KMS-11 (cell line): ENCODE data around the gene CHKB.

Experiments used
- H2AFZ ChIP-seq: fragments of 200-600 bp; sonication (generic); 2 replicates; pipeline ENCODE4 v1.6.1; 2016; ENCODE audit warnings: antibody characterized with exemption, mixed run types, low read depth
- H3K27ac ChIP-seq: fragments of 200-600 bp; sonication (generic); 2 replicates; pipeline ENCODE4 v1.6.1; 2016; ENCODE audit warnings: mild to moderate bottlenecking, mixed run types
- H3K27me3 ChIP-seq: fragments of 200-600 bp; sonication (generic); 2 replicates; pipeline ENCODE4 v1.6.1; 2017; ENCODE audit warnings: mild to moderate bottlenecking, low read depth, mixed run types, moderate library complexity; ENCODE audit not compliant: insufficient read depth
- H3K36me3 ChIP-seq: fragments of 200-600 bp; sonication (generic); 2 replicates; pipeline ENCODE4 v1.6.1; 2017; ENCODE audit warnings: mild to moderate bottlenecking, mixed run types; ENCODE audit not compliant: insufficient read depth
- H3K4me1 ChIP-seq: fragments of 200-600 bp; sonication (generic); 2 replicates; pipeline ENCODE4 v1.6.1; 2016; ENCODE audit warnings: mild to moderate bottlenecking, low read depth, mixed run types; ENCODE audit not compliant: poor library complexity, severe bottlenecking
- H3K4me2 ChIP-seq: fragments of 200-600 bp; sonication (generic); 2 replicates; pipeline ENCODE4 v1.7.0; 2016; ENCODE audit warnings: mild to moderate bottlenecking, mixed run types
- H3K4me3 ChIP-seq: fragments of 200-600 bp; sonication (generic); IDR thresholded peaks from 2 replicates; pipeline ENCODE4 v1.6.1; 2017; ENCODE audit warnings: low read depth, low read length, mixed read lengths; ENCODE audit not compliant: insufficient read depth
- H3K79me2 ChIP-seq: fragments of 200-600 bp; sonication (generic); 2 replicates; pipeline ENCODE4 v1.6.1; 2016; ENCODE audit warnings: low read depth, mixed run types; ENCODE audit not compliant: insufficient read depth
- H3K9ac ChIP-seq: fragments of 200-600 bp; sonication (generic); 2 replicates; pipeline ENCODE4 v1.6.1; 2016; ENCODE audit warnings: mild to moderate bottlenecking, mixed run types
- H4K20me1 ChIP-seq: fragments of 200-600 bp; sonication (generic); 2 replicates; pipeline ENCODE4 v1.6.1; 2016; ENCODE audit warnings: mild to moderate bottlenecking, mixed run types; ENCODE audit not compliant: insufficient read depth
- TF ChIP-seq, protein P1 (sequence below): fragments of 200-600 bp; sonication (generic); conservative IDR thresholded peaks from 2 replicates; pipeline ENCODE4 v1.6.1; 2017; ENCODE audit warnings: low read depth, mild to moderate bottlenecking, antibody characterized with exemption, low read length, moderate library complexity, mixed read lengths

CHKB gene

DNA sequence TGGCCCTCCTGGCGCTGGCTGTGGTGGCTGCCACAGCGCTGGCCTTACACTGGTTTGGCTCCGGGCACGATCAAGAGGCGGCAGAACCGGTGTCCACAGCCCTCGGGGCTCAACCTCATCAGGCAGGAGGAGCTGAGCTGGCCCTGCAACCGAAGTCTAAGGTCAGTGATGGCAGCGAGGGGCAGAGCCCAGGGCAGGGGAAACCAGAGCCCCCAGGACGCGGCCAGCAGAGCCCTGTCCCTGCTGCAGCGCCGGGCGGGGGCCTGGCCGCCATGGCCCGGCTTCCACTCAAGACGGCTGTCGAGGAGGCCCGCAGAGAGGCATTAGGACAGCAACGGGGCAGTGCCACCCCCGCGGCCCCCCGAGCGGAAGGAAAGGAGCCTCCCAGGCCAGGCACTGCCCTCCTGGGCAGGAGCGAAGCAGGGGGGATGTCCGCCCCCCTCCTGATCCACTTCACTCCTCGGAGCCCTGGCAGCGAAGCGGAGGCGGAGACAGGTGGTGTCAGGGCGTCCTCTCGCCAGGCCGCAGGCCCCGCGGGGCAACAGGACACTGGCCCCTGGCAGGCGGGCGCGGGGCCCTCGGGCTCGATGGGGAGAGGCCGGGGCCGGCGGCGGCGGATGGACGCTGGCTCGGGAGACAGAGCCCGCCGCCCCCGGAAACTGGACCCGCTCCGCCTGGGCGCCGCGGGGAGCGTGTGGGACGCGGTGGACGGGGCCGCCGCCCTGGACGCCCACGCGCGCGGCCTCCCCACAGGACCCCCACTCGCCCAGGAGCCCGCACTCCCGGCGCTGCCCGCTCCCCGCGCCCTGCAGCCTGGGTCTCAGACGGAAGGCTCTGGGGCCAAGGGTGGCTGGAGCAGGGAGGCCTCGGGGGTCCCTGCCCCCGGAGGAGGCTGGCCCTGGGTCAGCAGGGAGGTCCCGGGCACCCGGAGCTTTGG lies 36.1 kb downstream of the CHKB start:
- Histone ChIP-seq H3K79me2 (no peaks in the 10 kb centered on the region), H3K36me3 (no peaks in the 10 kb centered on the region), H3K27ac (no peak overlapping the region), H4K20me1 (no peaks in the 10 kb centered on the region), H3K9ac (no peak overlapping the region), H3K4me3 (no peak overlapping the region), H3K4me1 (peaks cover 22% of the 10 kb centered on the region), H3K27me3 (no peaks in the 10 kb centered on the region), H2AFZ (no peak overlapping the region), H3K4me2 (no peak overlapping the region)
- TF ChIP-seq, protein P1, sequence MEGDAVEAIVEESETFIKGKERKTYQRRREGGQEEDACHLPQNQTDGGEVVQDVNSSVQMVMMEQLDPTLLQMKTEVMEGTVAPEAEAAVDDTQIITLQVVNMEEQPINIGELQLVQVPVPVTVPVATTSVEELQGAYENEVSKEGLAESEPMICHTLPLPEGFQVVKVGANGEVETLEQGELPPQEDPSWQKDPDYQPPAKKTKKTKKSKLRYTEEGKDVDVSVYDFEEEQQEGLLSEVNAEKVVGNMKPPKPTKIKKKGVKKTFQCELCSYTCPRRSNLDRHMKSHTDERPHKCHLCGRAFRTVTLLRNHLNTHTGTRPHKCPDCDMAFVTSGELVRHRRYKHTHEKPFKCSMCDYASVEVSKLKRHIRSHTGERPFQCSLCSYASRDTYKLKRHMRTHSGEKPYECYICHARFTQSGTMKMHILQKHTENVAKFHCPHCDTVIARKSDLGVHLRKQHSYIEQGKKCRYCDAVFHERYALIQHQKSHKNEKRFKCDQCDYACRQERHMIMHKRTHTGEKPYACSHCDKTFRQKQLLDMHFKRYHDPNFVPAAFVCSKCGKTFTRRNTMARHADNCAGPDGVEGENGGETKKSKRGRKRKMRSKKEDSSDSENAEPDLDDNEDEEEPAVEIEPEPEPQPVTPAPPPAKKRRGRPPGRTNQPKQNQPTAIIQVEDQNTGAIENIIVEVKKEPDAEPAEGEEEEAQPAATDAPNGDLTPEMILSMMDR: no peak

DNA sequence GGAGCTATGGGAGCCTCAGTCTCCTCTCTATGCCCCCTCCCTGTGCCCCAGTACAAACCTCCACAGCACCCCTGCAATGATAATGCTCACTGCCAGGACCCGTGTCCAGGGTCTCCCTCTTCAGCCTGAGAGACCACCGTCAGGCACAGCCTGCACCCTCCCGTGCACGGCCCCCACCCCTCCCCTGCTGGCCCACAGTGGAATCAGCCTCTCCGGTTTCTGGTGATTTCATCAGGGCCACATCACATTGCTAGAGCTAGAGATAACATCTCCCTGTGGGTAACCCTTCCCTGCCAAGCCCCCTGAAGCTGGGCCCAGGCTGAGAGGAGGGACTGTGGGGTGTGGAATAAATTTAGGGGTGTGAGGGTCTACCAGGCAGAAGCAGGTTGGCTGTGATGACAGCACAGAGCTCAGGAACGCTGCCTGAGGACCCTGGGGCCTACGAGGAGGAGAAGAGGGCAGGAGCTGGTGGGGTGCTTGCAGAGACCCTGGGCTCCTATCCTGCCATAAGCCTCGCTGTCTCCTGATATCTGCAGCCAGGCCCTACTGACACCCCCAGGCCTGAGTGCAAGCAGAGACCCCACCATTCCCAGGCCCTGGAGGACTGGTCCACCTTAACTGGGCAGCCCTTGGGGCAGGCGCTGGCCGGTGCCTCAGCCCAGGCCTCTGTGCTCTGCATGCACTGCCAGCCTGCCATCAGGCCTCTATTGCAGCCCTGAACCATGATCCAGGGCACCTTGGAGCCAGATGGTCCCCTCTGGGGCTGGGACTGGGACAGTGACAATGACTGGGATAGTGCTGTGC lies 36.9 kb downstream of the CHKB start, which contains the start of gene KLHDC7B:
Gene KLHDC7B (plus strand): TSS at position 378 of the 804 bp plus-strand sequence. CDS start 345 bp downstream, at position 723.
- H3K9ac ChIP-seq: no peak within 1 kb of the TSS
- H3K27ac ChIP-seq: peak within 1 kb of the TSS; percentile 24; the same call in 1 of the 2 replicates
- TF ChIP-seq, protein P1: no peak
- H3K4me1 ChIP-seq: peaks cover 30% of the 10 kb centered on the region
- no peaks in the 10 kb centered on the region for H3K36me3 ChIP-seq
- H3K27me3 ChIP-seq: no peaks in the 10 kb centered on the region
- no peaks in the 10 kb centered on the region for H4K20me1 ChIP-seq
- no peak within 1 kb of the TSS for H3K4me2 ChIP-seq
- H3K79me2 ChIP-seq: no peaks in the 10 kb centered on the region
- H3K4me3 ChIP-seq: no peak within 1 kb of the TSS
- no peak within 1 kb of the TSS; the same call in 1 of the 2 replicates for H2AFZ ChIP-seq

DNA sequence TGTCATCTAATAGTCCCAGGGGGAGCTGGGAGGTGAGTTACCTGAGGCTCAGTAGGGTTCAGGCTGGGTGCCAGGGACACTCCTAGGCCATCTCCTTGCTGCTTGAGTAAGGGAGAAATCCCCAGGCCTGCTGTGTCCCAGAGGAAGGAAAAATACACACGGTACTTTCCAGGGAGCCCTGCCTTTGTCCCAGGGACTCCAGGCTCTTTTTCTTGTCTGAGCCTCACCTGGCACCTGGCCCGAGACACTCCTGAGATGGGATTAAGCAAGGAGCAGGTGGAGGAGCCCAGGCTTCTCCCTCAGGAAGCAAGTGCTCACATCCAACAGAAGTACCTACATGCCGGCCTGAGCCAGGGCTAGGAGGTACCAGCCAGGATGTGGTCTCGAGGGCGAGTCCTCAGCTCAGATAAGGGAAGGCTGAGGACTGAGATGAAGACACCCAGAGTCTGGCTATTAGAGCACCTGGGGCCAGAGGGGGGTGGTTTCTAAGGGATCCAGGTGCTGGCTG lies 37.8 kb downstream of the CHKB start:
- H3K4me3 ChIP-seq: no peak overlapping the region
- H3K4me1 ChIP-seq: peaks cover 39% of the 10 kb centered on the region
- H3K4me2 ChIP-seq: no peak overlapping the region
- no peaks in the 10 kb centered on the region for H3K27me3 ChIP-seq
- H3K36me3 ChIP-seq: no peaks in the 10 kb centered on the region
- no peak overlapping the region for H3K9ac ChIP-seq
- no peaks in the 10 kb centered on the region for H3K79me2 ChIP-seq
- peak overlapping the region; percentile 24; the same call in 1 of the 2 replicates for H3K27ac ChIP-seq
- H2AFZ ChIP-seq: no peak overlapping the region
- H4K20me1 ChIP-seq: no peaks in the 10 kb centered on the region
- TF ChIP-seq, protein P1: no peak

DNA sequence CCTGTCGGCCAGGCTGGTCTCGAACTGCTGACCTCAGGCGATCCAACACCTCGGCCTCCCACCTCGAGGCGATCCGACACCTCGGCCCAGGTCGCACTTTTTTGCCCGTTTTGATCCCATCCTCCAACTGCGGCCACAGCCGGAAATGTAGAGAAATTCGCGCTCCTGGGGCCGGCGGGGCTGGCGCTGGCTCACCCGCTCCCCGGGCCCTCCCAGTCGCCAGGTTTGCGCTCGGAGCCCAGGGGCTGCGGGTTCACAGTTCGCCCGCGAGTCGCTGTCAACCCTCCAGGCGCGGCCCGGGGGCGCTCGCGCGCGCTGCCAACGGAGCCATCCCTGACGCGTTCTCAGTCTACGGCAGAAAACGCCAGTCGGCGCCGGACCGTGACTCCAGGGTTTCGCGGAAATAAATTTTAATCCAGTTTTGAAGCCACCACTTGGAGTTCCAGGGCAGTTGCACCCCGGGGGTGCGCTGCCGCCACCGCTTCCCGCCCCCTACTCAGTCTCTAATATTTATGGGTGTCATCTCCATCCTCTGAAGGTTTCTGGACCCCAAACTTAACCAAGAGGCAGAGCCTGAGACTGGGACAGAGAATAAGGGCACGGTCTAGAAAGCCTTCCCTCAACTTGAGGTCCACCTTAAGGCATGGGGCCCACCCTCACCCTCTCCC lies 38.4 kb downstream of the CHKB start:
- H3K79me2 ChIP-seq: no peaks in the 10 kb centered on the region
- H3K4me3 ChIP-seq: no peak overlapping the region
- no peaks in the 10 kb centered on the region for H3K27me3 ChIP-seq
- H2AFZ ChIP-seq: no peak overlapping the region
- no peaks in the 10 kb centered on the region for H4K20me1 ChIP-seq
- H3K27ac ChIP-seq: peak overlapping the region; percentile 24; the same call in 1 of the 2 replicates
- H3K36me3 ChIP-seq: no peaks in the 10 kb centered on the region
- peaks cover 42% of the 10 kb centered on the region for H3K4me1 ChIP-seq
- no peak overlapping the region for H3K4me2 ChIP-seq
- TF ChIP-seq, protein P1: no peak
- H3K9ac ChIP-seq: no peak overlapping the region
